DOHH2 (cell line): Measurements from ENCODE around the gene GALNT14.

Source experiments
- EZH2phosphoT487 ChIP-seq: fragments of 200-600 bp; sonication (generic); IDR thresholded peaks from 2 replicates; pipeline ENCODE4 v1.6.1; 2017; ENCODE audit warnings: borderline replicate concordance, mild to moderate bottlenecking, antibody characterized with exemption, low read length, moderate library complexity, mixed read lengths
- TF ChIP-seq, protein P1 (sequence below): fragments of 200-600 bp; sonication (generic); IDR thresholded peaks from one replicate; pipeline ENCODE4 v1.5.1; 2014; ENCODE audit warnings: antibody characterized with exemption, mild to moderate bottlenecking, low read depth, low read length; ENCODE audit not compliant: poor library complexity, severe bottlenecking

DNA sequence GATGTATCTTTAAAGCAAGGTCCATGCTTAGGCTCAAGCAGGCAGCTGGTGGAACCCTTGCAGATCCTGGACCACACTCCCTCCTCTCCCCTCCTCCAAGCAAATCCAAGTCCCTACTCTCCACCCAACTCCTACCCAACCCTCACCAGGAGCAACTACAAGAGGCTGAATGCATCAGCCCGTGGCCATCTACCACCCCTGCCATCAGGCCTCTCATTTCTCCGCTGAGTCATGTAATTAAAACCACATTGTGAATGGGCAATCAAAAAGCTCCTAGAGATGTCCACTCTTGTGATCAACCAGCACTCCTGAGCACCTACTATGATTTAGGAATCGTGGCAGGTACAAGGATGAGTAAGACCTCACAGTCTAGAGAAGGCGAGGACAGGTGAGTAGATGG lies 188.8 kb downstream of the GALNT14 start:
- TF ChIP-seq EZH2phosphoT487: no peak
- TF ChIP-seq, protein P1, sequence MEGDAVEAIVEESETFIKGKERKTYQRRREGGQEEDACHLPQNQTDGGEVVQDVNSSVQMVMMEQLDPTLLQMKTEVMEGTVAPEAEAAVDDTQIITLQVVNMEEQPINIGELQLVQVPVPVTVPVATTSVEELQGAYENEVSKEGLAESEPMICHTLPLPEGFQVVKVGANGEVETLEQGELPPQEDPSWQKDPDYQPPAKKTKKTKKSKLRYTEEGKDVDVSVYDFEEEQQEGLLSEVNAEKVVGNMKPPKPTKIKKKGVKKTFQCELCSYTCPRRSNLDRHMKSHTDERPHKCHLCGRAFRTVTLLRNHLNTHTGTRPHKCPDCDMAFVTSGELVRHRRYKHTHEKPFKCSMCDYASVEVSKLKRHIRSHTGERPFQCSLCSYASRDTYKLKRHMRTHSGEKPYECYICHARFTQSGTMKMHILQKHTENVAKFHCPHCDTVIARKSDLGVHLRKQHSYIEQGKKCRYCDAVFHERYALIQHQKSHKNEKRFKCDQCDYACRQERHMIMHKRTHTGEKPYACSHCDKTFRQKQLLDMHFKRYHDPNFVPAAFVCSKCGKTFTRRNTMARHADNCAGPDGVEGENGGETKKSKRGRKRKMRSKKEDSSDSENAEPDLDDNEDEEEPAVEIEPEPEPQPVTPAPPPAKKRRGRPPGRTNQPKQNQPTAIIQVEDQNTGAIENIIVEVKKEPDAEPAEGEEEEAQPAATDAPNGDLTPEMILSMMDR: no peak
